ENCODE measurements around the gene SNRPE.

The SNRPE gene

GRCh38 chr1:203880606-203881005 lies 19.2 kb downstream of the SNRPE start:
- Histone ChIP-seq H3K27ac (ENCODE audit: low read depth, low read length) (no peak overlapping the region), H3K9ac (ENCODE audit: low read depth, low read length) (no peak overlapping the region), H3K4me1 (ENCODE audit: insufficient read depth, low read length) (no peaks in the 10 kb centered on the region), H3K9me3 (ENCODE audit: insufficient read depth, low read depth, low read length) (no peaks in the 10 kb centered on the region), H3K36me3 (ENCODE audit: insufficient read depth, low read length) (peaks cover 8% of the 10 kb centered on the region; the same call in 1 of the 2 replicates), H3K27me3 (ENCODE audit: insufficient read depth, low read length) (no peaks in the 10 kb centered on the region), H3K4me3 (ENCODE audit: low read length) (no peak overlapping the region)
- WGBS, result 97% methylated on average over 5 of the region's 5 CpGs

DNA sequence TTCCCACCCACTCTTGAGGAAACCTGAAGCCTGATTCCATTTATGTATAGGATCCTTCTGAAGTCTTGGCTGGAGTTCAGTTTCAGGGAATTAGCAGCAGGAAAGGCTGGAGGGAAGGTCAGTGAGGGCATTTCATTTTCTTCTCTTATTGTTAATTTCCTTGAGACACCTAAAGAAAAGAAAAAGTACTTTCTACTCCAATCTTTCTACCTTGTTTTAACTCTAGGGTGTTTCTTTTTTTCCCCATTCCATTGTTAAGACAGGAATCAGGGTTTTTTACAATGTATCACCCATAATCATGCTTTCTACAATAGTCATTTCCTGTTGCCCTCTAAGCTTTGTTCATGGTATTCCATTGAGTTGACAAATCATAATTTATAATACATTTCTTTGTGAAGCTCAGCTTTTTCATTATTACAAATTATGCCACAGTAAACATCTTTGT lies 27.4 kb downstream of the SNRPE start:
- Histone ChIP-seq H3K4me3 (ENCODE audit: low read length) (no peak overlapping the region), H3K36me3 (ENCODE audit: insufficient read depth, low read length) (no peaks in the 10 kb centered on the region), H3K9me3 (ENCODE audit: insufficient read depth, low read depth, low read length) (no peaks in the 10 kb centered on the region), H3K4me1 (ENCODE audit: insufficient read depth, low read length) (no peaks in the 10 kb centered on the region), H3K27ac (ENCODE audit: low read depth, low read length) (no peak overlapping the region), H3K9ac (ENCODE audit: low read depth, low read length) (no peak overlapping the region), H3K27me3 (ENCODE audit: insufficient read depth, low read length) (no peaks in the 10 kb centered on the region)

- Histone ChIP-seq H3K9ac (ENCODE audit: low read depth, low read length) (no peak overlapping the region), H3K9me3 (ENCODE audit: insufficient read depth, low read depth, low read length) (peaks cover 10% of the 10 kb centered on the region), H3K27ac (ENCODE audit: low read depth, low read length) (no peak overlapping the region), H3K27me3 (ENCODE audit: insufficient read depth, low read length) (no peaks in the 10 kb centered on the region), H3K4me1 (ENCODE audit: insufficient read depth, low read length) (no peaks in the 10 kb centered on the region), H3K36me3 (ENCODE audit: insufficient read depth, low read length) (no peaks in the 10 kb centered on the region), H3K4me3 (ENCODE audit: low read length) (no peak overlapping the region)
- WGBS, result 96% methylated on average over 2 of the region's 2 CpGs
Measured at GRCh38 chr1:203891950-203892349, 30.6 kb downstream of the SNRPE start.

- Histone ChIP-seq H3K36me3 (ENCODE audit: insufficient read depth, low read length) (no peaks in the 10 kb centered on the region), H3K4me1 (ENCODE audit: insufficient read depth, low read length) (no peaks in the 10 kb centered on the region), H3K27me3 (ENCODE audit: insufficient read depth, low read length) (no peaks in the 10 kb centered on the region), H3K4me3 (ENCODE audit: low read length) (no peak overlapping the region), H3K27ac (ENCODE audit: low read depth, low read length) (no peak overlapping the region), H3K9ac (ENCODE audit: low read depth, low read length) (no peak overlapping the region), H3K9me3 (ENCODE audit: insufficient read depth, low read depth, low read length) (peaks cover 10% of the 10 kb centered on the region)
- WGBS, result 93% methylated on average over 12 of the region's 12 CpGs
Measured at GRCh38 chr1:203898458-203899352, 37.3 kb downstream of the SNRPE start.

GRCh38 chr1:203899353-203899716 lies 37.9 kb downstream of the SNRPE start:
- Histone ChIP-seq H3K4me3 (ENCODE audit: low read length) (no peak overlapping the region), H3K36me3 (ENCODE audit: insufficient read depth, low read length) (no peaks in the 10 kb centered on the region), H3K4me1 (ENCODE audit: insufficient read depth, low read length) (no peaks in the 10 kb centered on the region), H3K27me3 (ENCODE audit: insufficient read depth, low read length) (no peaks in the 10 kb centered on the region), H3K27ac (ENCODE audit: low read depth, low read length) (no peak overlapping the region), H3K9me3 (ENCODE audit: insufficient read depth, low read depth, low read length) (peaks cover 8% of the 10 kb centered on the region), H3K9ac (ENCODE audit: low read depth, low read length) (no peak overlapping the region)
- 100% methylated on average over 1 of the region's 1 CpG for WGBS

DNA sequence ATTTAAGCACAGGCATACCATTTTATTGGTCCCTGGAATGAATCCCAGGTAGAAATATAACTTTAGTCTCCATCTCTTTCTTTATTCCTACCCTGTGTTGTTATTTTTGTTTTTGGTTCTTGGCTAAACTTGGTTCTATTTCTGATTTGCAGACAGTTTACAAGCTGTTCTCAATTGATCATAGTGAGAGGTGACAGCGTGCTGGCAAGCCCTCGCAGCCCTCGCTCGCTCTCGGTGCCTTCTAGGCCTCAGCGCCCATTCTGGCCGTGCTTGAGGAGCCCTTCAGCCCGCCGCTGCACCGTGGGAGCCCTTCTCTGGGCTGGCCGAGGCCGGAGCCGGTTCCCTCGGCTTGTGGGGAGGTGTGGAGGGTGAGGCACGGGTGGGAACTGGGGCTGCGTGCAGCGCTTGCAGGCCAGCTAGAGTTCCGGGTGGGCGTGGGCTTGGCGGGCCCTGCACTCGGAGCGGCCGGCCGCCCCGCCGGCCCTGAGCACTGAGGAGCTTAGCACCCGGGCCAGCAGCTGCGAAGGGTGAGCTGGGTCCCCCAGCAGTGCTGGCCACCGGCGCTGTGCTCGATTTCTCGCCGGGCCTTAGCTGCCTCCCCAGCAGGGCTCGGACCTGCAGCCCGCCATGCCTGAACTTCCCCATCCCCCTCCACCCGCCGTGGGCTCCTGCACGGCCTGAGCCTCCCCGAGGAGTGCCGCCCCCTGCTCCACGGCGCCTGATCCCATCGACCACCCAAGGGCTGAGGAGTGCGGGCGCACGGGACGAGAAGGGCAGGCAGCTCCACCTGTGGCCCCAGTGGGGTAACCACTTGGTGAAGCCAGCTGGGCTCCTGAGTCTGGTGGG lies 38.7 kb downstream of the SNRPE start:
- 94% methylated on average over 47 of the region's 47 CpGs for WGBS
- no peaks in the 10 kb centered on the region for H3K27me3 ChIP-seq (ENCODE audit: insufficient read depth, low read length)
- H3K27ac ChIP-seq (ENCODE audit: low read depth, low read length), result no peak overlapping the region
- H3K36me3 ChIP-seq (ENCODE audit: insufficient read depth, low read length), result no peaks in the 10 kb centered on the region
- no peak overlapping the region for H3K9ac ChIP-seq (ENCODE audit: low read depth, low read length)
- peaks cover 1% of the 10 kb centered on the region; the same call in 1 of the 2 replicates for H3K9me3 ChIP-seq (ENCODE audit: insufficient read depth, low read depth, low read length)
- no peaks in the 10 kb centered on the region for H3K4me1 ChIP-seq (ENCODE audit: insufficient read depth, low read length)
- H3K4me3 ChIP-seq (ENCODE audit: low read length), result no peak overlapping the region

GRCh38 chr1:203901581-203901980 lies 40.2 kb downstream of the SNRPE start:
- H3K9me3 ChIP-seq (ENCODE audit: insufficient read depth, low read depth, low read length), result no peaks in the 10 kb centered on the region
- H3K4me3 ChIP-seq (ENCODE audit: low read length), result no peak overlapping the region
- no peak overlapping the region for H3K27ac ChIP-seq (ENCODE audit: low read depth, low read length)
- no peaks in the 10 kb centered on the region for H3K4me1 ChIP-seq (ENCODE audit: insufficient read depth, low read length)
- H3K27me3 ChIP-seq (ENCODE audit: insufficient read depth, low read length), result no peaks in the 10 kb centered on the region
- no peak overlapping the region for H3K9ac ChIP-seq (ENCODE audit: low read depth, low read length)
- 96% methylated on average over 11 of the region's 12 CpGs for WGBS
- no peaks in the 10 kb centered on the region for H3K36me3 ChIP-seq (ENCODE audit: insufficient read depth, low read length)

DNA sequence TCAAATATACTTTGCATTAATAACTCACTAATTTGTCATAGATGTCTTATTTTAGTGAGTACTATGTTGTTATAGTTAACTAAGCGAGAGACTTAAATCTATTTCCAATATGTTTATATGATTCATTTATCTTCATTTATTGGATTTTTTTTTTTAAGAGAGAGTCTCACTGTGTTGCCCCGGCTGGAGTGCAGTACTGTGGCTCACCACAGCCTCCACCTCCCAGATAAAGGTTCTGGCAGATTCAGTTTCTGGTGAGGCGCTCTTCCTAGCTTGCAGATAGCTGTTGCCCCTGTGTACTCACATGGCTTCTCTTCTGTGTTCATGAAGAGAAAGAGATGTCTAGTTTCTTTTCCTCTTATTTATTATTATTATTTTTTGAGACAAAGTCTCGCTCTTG lies 43.9 kb downstream of the SNRPE start:
- Histone ChIP-seq H3K4me1 (ENCODE audit: insufficient read depth, low read length) (no peaks in the 10 kb centered on the region), H3K36me3 (ENCODE audit: insufficient read depth, low read length) (no peaks in the 10 kb centered on the region), H3K9me3 (ENCODE audit: insufficient read depth, low read depth, low read length) (no peaks in the 10 kb centered on the region), H3K27me3 (ENCODE audit: insufficient read depth, low read length) (no peaks in the 10 kb centered on the region), H3K4me3 (ENCODE audit: low read length) (no peak overlapping the region), H3K9ac (ENCODE audit: low read depth, low read length) (no peak overlapping the region), H3K27ac (ENCODE audit: low read depth, low read length) (no peak overlapping the region)
- 96% methylated on average over 3 of the region's 4 CpGs for WGBS

- H3K36me3 ChIP-seq (ENCODE audit: insufficient read depth, low read length), result no peaks in the 10 kb centered on the region
- no peaks in the 10 kb centered on the region for H3K27me3 ChIP-seq (ENCODE audit: insufficient read depth, low read length)
- H3K9ac ChIP-seq (ENCODE audit: low read depth, low read length), result no peak overlapping the region
- 65% methylated on average over 2 of the region's 2 CpGs for WGBS
- H3K4me3 ChIP-seq (ENCODE audit: low read length), result no peak overlapping the region
- no peak overlapping the region for H3K27ac ChIP-seq (ENCODE audit: low read depth, low read length)
- no peaks in the 10 kb centered on the region for H3K4me1 ChIP-seq (ENCODE audit: insufficient read depth, low read length)
- no peaks in the 10 kb centered on the region for H3K9me3 ChIP-seq (ENCODE audit: insufficient read depth, low read depth, low read length)
Measured at GRCh38 chr1:203906932-203907331, 45.5 kb downstream of the SNRPE start.

GRCh38 chr1:203907901-203908300 lies 46.5 kb downstream of the SNRPE start:
- H3K9me3 ChIP-seq (ENCODE audit: insufficient read depth, low read depth, low read length), result no peaks in the 10 kb centered on the region
- no peak overlapping the region for H3K27ac ChIP-seq (ENCODE audit: low read depth, low read length)
- no peaks in the 10 kb centered on the region for H3K36me3 ChIP-seq (ENCODE audit: insufficient read depth, low read length)
- H3K9ac ChIP-seq (ENCODE audit: low read depth, low read length), result no peak overlapping the region
- no peaks in the 10 kb centered on the region for H3K27me3 ChIP-seq (ENCODE audit: insufficient read depth, low read length)
- H3K4me1 ChIP-seq (ENCODE audit: insufficient read depth, low read length), result no peaks in the 10 kb centered on the region
- WGBS, result 96% methylated on average over 4 of the region's 5 CpGs
- H3K4me3 ChIP-seq (ENCODE audit: low read length), result no peak overlapping the region

DNA sequence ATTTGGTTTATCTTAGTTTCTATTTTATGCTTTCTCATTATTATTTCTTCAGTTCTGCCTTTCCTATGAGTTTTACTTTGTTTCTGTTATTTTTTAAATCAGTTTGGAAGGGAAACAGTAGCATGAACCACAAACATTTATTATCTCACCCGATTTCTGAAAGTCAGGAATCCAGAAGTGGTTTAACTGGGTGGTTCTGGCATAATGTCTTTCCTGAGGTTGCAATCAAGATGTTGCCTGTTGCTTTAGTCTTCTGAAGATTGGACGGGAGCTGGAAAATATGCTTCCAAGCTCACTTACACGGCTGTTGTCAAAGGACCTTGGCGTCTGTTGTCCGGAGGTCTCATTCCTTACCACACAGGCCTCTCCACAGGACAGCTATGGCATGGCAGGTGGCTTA lies 50.4 kb downstream of the SNRPE start:
- 92% methylated on average over 5 of the region's 5 CpGs for WGBS
- Histone ChIP-seq H3K9ac (ENCODE audit: low read depth, low read length) (no peak overlapping the region), H3K36me3 (ENCODE audit: insufficient read depth, low read length) (no peaks in the 10 kb centered on the region), H3K27ac (ENCODE audit: low read depth, low read length) (no peak overlapping the region), H3K9me3 (ENCODE audit: insufficient read depth, low read depth, low read length) (no peaks in the 10 kb centered on the region), H3K4me3 (ENCODE audit: low read length) (no peak overlapping the region), H3K4me1 (ENCODE audit: insufficient read depth, low read length) (no peaks in the 10 kb centered on the region), H3K27me3 (ENCODE audit: insufficient read depth, low read length) (no peaks in the 10 kb centered on the region)

Data from HUES64 (cell line).